Body of pancreas (tissue), 4 donors: Measurements from ENCODE around the gene CACNB3. TPM values are rescaled to one million over a fixed set of nuclear protein-coding genes. Genes with fewer than 3 reads are reported as not detected.

Experiments
- ATAC-seq: fragments of 150-250 bp; one replicate; pipeline ENCODE4 v1.9.1; 2016
- DNase-seq, 4 donors: peaks; one replicate each; pipeline ENCODE4 v3.0.0-alpha.2; 2019
- H3K27ac ChIP-seq, 4 donors: fragments of 200-600 bp; sonication (generic); 1 replicate in 3 of 4; 2 replicates in 1 of 4; pipeline versions ENCODE4 v1.5.1 to v1.6.1; 2016 to 2019; ENCODE audit warnings: mild to moderate bottlenecking in 1 of 4, mixed read lengths in 1 of 4, moderate library complexity in 1 of 4
- H3K27me3 ChIP-seq, 2 donors: fragments of 200-600 bp; sonication (generic); one replicate each; pipeline ENCODE4 v1.6.0; 2016; ENCODE audit warnings: mild to moderate bottlenecking in 1 of 2
- H3K36me3 ChIP-seq, 2 donors: fragments of 200-600 bp; sonication (generic); replicated peaks in 1 of 2; 2 replicates each; pipeline ENCODE4 v1.5.1; 2016; ENCODE audit warnings: low read depth in 2 of 2; ENCODE audit not compliant: insufficient read depth in 1 of 2
- H3K4me1 ChIP-seq: fragments of 200-600 bp; sonication (generic); one replicate; pipeline ENCODE4 v1.6.0; 2016
- H3K4me3 ChIP-seq, 2 donors: fragments of 200-600 bp; sonication (generic); 1 replicate in 1 of 2; 2 replicates in 1 of 2; pipeline ENCODE4 v1.5.1; 2016 to 2019
- H3K9me3 ChIP-seq, 3 donors: fragments of 200-600 bp; sonication (generic); 1 replicate in 2 of 3; 2 replicates in 1 of 3; pipeline ENCODE4 v1.5.1; 2016
- POLR2A ChIP-seq, 3 donors: fragments of 450-650 bp; IDR thresholded peaks; one replicate each; pipeline ENCODE4 v1.6.1; 2016; ENCODE audit warnings: antibody characterized with exemption in 3 of 3, mild to moderate bottlenecking in 2 of 3
- WGBS, 2 donors: methylation state at CpG; one replicate each; pipeline ENCODE4 v1.1.5; 2017; 5-methylcytosine and 5-hydroxymethylcytosine counted together
- intact Hi-C: fragments of 100-400 bp; cut with DNase I; formaldehyde crosslinking; loops from one replicate; pipeline ENCODE4 v1.15.1; 2023
- total RNA-seq, 2 donors: library from RNA; depleted of rRNA; stranded (reverse); fragments of >200 nt; gene quantifications; one replicate each; pipeline ENCODE4 v1.1.0, GENCODE V29; 2016
- TF ChIP-seq, protein P1 (sequence below), 7 experiments: fragments of 450-650 bp in 4 of 7; fragments of 200-600 bp in 3 of 7; sonication (generic) in 3 of 7; IDR thresholded peaks; one replicate each; pipeline ENCODE4 v1.5.1; 2016 to 2019; ENCODE audit warnings: antibody characterized with exemption in 7 of 7

Gene CACNB3
- 1 to 10 TPM; 4.0 to 6.7 TPM for total RNA-seq

DNA sequence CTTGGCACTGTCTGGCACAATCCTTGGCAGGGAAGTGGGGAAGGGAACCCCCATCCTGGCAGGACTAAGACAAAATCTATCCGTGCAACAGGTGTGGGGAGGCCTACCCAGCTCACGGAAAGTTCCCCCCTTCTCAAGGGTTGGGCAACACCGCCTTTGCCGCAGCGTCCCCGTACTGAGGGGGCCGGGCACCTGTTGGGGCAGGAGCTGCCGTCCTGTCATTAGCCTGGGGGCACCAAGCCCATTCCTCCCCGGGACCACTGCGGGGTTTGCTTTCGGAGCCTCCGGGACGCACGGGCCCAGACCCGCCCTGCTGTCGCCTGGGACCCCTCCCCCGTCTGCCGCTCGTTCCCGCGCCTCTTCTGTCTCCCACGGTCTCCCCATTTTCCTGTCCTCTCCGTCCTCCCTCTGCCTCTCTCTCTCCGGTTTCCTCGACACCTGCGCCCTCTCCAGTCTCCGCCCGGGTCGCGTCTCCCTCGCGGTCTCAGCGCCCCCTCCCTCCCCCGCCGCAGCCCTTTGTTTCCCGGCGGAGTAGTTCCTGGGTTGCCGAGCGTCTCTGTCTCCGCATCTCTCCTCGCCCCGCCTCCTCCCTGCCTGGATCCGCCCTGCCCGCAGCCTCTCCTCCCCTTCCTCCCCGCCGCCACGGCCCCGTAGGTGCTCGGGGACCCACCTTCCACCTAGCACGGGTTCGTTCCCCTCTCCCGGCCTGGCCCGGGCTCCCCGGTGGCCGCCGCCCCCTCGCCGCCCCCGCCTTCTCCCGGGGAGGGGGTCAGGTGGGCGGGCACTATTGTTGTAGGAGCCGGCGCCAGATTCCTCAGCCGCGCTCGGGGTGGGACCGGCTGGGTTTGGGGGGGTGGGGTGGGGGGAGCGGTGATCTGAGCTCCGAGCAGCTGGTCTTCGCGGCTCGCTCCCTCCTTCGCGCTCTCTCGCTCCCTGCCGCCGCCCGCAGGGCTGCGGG is at the start of gene CACNB3:
Gene CACNB3, plus strand, starts transcription at position 624 of the 958 bp plus-strand sequence. CDS start 434 bp downstream, outside the sequence.
- intact Hi-C loops = no loop called here
- no peaks in the 10 kb centered on the region for H3K27me3 ChIP-seq
- H3K27ac ChIP-seq = no peak within 1 kb of the TSS
- 1% methylated on average over 35 to 76 of the region's 79 CpGs for WGBS, 2 donors
- DNase-seq (peak; percentile 55 to 67 (median 64)), ATAC-seq (no peak)
- peak within 1 kb of the TSS; percentile 36 to 57 for H3K4me3 ChIP-seq
- TF ChIP-seq, protein P1, sequence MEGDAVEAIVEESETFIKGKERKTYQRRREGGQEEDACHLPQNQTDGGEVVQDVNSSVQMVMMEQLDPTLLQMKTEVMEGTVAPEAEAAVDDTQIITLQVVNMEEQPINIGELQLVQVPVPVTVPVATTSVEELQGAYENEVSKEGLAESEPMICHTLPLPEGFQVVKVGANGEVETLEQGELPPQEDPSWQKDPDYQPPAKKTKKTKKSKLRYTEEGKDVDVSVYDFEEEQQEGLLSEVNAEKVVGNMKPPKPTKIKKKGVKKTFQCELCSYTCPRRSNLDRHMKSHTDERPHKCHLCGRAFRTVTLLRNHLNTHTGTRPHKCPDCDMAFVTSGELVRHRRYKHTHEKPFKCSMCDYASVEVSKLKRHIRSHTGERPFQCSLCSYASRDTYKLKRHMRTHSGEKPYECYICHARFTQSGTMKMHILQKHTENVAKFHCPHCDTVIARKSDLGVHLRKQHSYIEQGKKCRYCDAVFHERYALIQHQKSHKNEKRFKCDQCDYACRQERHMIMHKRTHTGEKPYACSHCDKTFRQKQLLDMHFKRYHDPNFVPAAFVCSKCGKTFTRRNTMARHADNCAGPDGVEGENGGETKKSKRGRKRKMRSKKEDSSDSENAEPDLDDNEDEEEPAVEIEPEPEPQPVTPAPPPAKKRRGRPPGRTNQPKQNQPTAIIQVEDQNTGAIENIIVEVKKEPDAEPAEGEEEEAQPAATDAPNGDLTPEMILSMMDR (IDR thresholded peaks at IDR 0.05) = no peak
- peak in 1 of 3 donors; percentile 20 for TF ChIP-seq POLR2A (IDR thresholded peaks at IDR 0.05)
- H3K36me3 ChIP-seq = no peaks in the 10 kb centered on the region
- peaks cover 36% of the 10 kb centered on the region for H3K4me1 ChIP-seq
- H3K9me3 ChIP-seq = no peaks in the 10 kb centered on the region

DNA sequence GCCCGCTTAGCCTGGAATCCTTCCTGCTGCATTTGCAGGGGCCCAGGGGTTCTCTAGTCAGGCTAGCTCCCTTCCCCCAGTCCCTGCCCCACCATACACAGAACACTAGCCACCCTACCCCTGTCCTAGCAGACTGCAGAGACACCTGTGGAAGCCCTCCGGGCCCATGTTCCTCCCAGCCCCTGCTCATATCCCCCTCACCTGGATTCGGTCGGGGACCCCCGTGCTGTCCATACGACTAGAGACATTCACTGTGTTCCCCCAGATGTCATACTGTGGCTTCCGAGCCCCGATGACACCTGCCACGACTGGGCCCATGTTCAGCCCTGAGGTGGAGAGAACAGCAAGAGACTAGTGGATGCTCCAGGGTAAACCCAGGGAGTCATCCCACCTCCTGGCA is 49.6 kb upstream of the CACNB3 start:
- H3K27me3 ChIP-seq = no peaks in the 10 kb centered on the region
- H3K4me1 ChIP-seq = no peaks in the 10 kb centered on the region
- TF ChIP-seq, protein P1 (IDR thresholded peaks at IDR 0.05) = no peak
- no peak for TF ChIP-seq POLR2A (IDR thresholded peaks at IDR 0.05)
- no peak overlapping the region for H3K27ac ChIP-seq
- no peak for ATAC-seq
- H3K36me3 ChIP-seq = peaks cover 7 to 15% of the 10 kb centered on the region in 2 donors
- H3K9me3 ChIP-seq = no peaks in the 10 kb centered on the region
- no peak overlapping the region for H3K4me3 ChIP-seq
- DNase-seq = no peak
- 89 to 90% methylated on average over 8 to 9 of the region's 9 CpGs for WGBS, 2 donors
- intact Hi-C loops = no loop called here

DNA sequence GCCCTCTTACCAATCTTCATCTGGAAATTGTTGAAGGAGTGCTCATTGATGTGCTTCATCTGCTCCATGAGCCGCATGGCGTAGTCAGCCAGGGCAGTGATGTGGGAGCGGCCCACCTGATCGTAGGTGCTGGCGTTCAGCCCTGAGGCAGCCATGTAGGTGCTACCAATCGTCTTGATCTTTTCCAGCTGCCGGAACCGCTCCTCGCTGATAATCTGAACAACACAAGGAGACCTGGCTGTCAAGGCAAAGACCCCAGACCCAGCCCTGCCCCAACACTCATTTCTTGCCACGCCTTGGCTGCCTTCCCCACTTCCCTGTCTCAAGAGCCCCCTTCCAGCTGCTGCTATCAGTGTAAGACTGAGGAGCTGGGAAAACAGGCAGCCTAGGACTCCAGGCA is 47.5 kb upstream of the CACNB3 start:
- Histone ChIP-seq H3K27me3 (no peaks in the 10 kb centered on the region), H3K36me3 (peaks cover 7 to 26% of the 10 kb centered on the region in 2 donors), H3K9me3 (no peaks in the 10 kb centered on the region), H3K4me1 (no peaks in the 10 kb centered on the region), H3K27ac (no peak overlapping the region), H3K4me3 (no peak overlapping the region)
- ATAC-seq = no peak
- intact Hi-C loops = no loop called here
- no peak for DNase-seq
- TF ChIP-seq, protein P1 (IDR thresholded peaks at IDR 0.05) = no peak
- no peak for TF ChIP-seq POLR2A (IDR thresholded peaks at IDR 0.05)
- 89 to 97% methylated on average over 5 to 10 of the region's 10 CpGs for WGBS, 2 donors

DNA sequence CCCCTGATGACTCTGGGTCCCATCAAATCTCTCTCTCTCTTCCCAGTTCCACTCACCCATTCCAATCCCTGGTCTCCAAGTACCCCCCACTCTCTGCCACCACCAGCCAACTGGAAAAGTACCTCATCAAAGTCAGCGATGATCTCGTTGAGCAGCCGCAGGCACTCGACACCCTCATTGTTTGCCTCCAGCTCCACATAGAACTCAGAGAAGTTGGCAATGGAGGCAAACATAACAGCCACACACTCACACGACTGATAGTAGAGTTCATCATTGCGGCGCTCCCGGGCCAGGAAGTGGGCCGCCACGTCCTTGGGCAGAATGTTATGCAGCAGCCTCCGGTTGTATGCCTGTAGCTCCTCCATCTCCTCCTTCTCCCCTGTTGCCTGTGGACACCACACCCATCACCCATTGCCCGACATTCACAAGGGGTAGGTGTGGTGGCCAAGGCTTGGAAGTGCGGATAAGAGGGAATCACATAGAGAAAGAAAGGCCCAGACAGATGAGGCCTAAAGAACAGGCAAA is 46.6 kb upstream of the CACNB3 start:
- Histone ChIP-seq H3K36me3 (peaks cover 7 to 26% of the 10 kb centered on the region in 2 donors), H3K9me3 (no peaks in the 10 kb centered on the region), H3K4me3 (no peak overlapping the region), H3K27ac (no peak overlapping the region), H3K27me3 (no peaks in the 10 kb centered on the region), H3K4me1 (no peaks in the 10 kb centered on the region)
- TF ChIP-seq POLR2A (IDR thresholded peaks at IDR 0.05) = no peak
- TF ChIP-seq, protein P1 (IDR thresholded peaks at IDR 0.05) = no peak
- no peak for ATAC-seq
- intact Hi-C loops = no loop called here
- 91 to 93% methylated on average over 13 of the region's 13 CpGs for WGBS, 2 donors
- DNase-seq = no peak
